HepG2 (cell line): ENCODE measurements around the gene DCLRE1B. TPM values are rescaled to one million over a fixed set of nuclear protein-coding genes. Genes with fewer than 3 reads are reported as not detected.
A peak's percentile ranks its signal among the peaks of the same experiment; 100 is the strongest.

Source experiments
- EHMT2 ChIP-seq: fragments of 200-600 bp; sonication (generic); IDR thresholded peaks from 2 replicates; pipeline ENCODE4 v1.7.0; 2017; ENCODE audit warnings: antibody characterized with exemption, low read depth, low read length, borderline replicate concordance
- GATAD1 ChIP-seq: IDR thresholded peaks from 2 replicates; pipeline ENCODE4 v1.6.1; 2016; ENCODE audit warnings: missing genetic modification reagents, missing compliant biosample characterization
- IRX3 ChIP-seq: sonication (generic); formaldehyde crosslinking; IDR thresholded peaks from 2 replicates; pipeline ENCODE4 v1.8.1; 2023; ENCODE audit warnings: mild to moderate bottlenecking, low read depth, missing genetic modification reagents, borderline replicate concordance
- KAT7 ChIP-seq: IDR thresholded peaks from 2 replicates; pipeline ENCODE4 v1.6.1; 2018; ENCODE audit warnings: borderline replicate concordance, missing compliant biosample characterization
- NFIB ChIP-seq: sonication (generic); formaldehyde crosslinking; IDR thresholded peaks from 2 replicates; pipeline ENCODE4 v1.9.0; 2021; ENCODE audit warnings: missing genetic modification reagents, mild to moderate bottlenecking, borderline replicate concordance
- SOX6 ChIP-seq, 2 experiments: fragments of 450-650 bp in 1 of 2; sonication (generic) in 1 of 2; formaldehyde crosslinking in 1 of 2; IDR thresholded peaks; 2 replicates each; pipeline versions ENCODE4 v1.4.0 to v1.6.1; 2017 to 2020; ENCODE audit warnings: antibody characterized with exemption in 1 of 2, mild to moderate bottlenecking in 1 of 2, missing genetic modification reagents in 1 of 2
- SRSF1 ChIP-seq: fragments of 200-400 bp; formaldehyde crosslinking; optimal IDR thresholded peaks from 2 replicates; pipeline ENCODE3; 2017; ENCODE audit warnings: mild to moderate bottlenecking, low read depth, low read length, moderate library complexity
- SSRP1 ChIP-seq: IDR thresholded peaks from 2 replicates; pipeline ENCODE4 v1.6.1; 2016; ENCODE audit warnings: control low read depth
- YY1 ChIP-seq: IDR thresholded peaks from 2 replicates; pipeline ENCODE4 v1.6.1; 2011; ENCODE audit warnings: low read length, low read depth, moderate library complexity, mild to moderate bottlenecking; ENCODE audit not compliant: insufficient read depth, insufficient replicate concordance
- ZNF225 ChIP-seq: sonication (generic); formaldehyde crosslinking; IDR thresholded peaks from 2 replicates; pipeline ENCODE4 v1.4.0; 2020; ENCODE audit warnings: mild to moderate bottlenecking, missing genetic modification reagents
- ZNF235 ChIP-seq: sonication (generic); formaldehyde crosslinking; IDR thresholded peaks from 2 replicates; pipeline ENCODE4 v1.8.1; 2023; ENCODE audit warnings: mild to moderate bottlenecking, missing genetic modification reagents, borderline replicate concordance
- ZNF251 ChIP-seq: sonication (generic); formaldehyde crosslinking; IDR thresholded peaks from 2 replicates; pipeline ENCODE4 v1.9.0; 2021; ENCODE audit warnings: mild to moderate bottlenecking, missing genetic modification reagents
- ZNF713 ChIP-seq: sonication (generic); formaldehyde crosslinking; IDR thresholded peaks from 2 replicates; pipeline ENCODE4 v1.4.0; 2020; ENCODE audit warnings: mild to moderate bottlenecking, missing genetic modification reagents
- polyA plus RNA-seq, 8 experiments: library from polyadenylated mRNA; depleted of rRNA in 3 of 8; stranded (reverse) in 7 of 8; unstranded in 1 of 8; fragments of >200 nt; fragmentation: Illumina TruSeq in 4 of 8; extraction: Trizol in 4 of 8; gene quantifications; 2 replicates each; pipeline versions ENCODE4 v1.2.1 to v1.2.3, GENCODE V29; 2011 to 2016; ENCODE audit warnings: low read depth in 4 of 8, missing spikeins in 1 of 8, mixed read lengths in 1 of 8; ENCODE audit not compliant: insufficient read depth in 1 of 8
- total RNA-seq, 5 experiments: library from RNA; depleted of rRNA; stranded (reverse); fragments of >200 nt; fragmentation: Illumina TruSeq; extraction: Trizol; gene quantifications; 2 replicates each; pipeline ENCODE4 v1.2.3, GENCODE V29; 2016; ENCODE audit warnings: low read depth in 1 of 5
- TF ChIP-seq, protein P1 (sequence below), 2 experiments: fragments of 450-650 bp in 1 of 2; sonication (generic) in 1 of 2; formaldehyde crosslinking in 1 of 2; IDR thresholded peaks; 2 replicates each; pipeline versions ENCODE4 v1.6.1 to v1.8.0; 2016 to 2022; ENCODE audit warnings: antibody characterized with exemption in 1 of 2, mild to moderate bottlenecking in 1 of 2, missing genetic modification reagents in 1 of 2
- TF ChIP-seq, protein P2 (sequence below): sonication (generic); formaldehyde crosslinking; IDR thresholded peaks from 2 replicates; pipeline ENCODE4 v1.4.0; 2020; ENCODE audit warnings: missing genetic modification reagents
- TF ChIP-seq, protein P3 (sequence below): sonication (generic); formaldehyde crosslinking; IDR thresholded peaks from 2 replicates; pipeline ENCODE4 v1.4.0; 2020; ENCODE audit warnings: missing genetic modification reagents

The DCLRE1B gene
- total and polyA plus RNA-seq, 2 of the 13 experiments (the other 11 are each of a cell fraction or from before 2014, with no cell fraction given): 2.7 to 8.0 TPM

DNA sequence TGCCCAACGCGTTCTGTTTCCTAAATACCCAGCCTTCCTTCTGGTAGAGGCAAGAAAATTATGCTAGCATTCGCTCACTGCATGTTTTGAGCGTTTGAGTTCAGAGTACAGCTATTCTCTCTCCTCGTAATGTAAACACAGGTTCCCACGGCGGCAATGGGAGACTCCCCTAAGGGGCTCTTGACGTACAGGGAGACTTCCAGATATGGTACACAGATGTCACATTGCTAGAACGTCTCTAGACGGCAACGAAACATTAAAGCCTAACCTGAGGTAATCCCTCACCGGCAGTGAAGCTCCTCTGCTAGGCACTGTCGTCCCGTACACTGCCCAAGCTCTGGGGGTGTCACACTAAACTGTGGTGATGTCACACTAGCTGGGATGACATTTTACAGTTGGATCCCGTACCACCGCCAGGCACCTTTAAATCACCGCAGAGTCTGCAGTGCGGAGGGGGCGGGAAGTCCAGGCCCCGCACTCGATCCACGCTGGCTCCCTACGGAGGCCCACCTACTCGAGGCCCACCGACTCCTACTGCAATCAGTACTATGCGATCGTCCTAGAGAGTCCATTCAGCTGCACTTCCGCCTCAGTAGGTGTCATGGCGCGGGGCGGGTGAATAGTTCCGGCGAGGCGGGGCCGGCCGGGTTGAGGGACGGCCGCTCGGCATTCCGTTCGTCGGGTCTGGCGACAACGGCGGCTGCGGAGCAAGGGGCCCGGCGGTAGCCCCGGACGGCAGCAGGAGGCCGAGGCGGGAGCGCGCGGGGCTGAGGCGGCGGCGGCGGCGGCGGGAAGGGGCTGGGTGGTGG, 24.0 kb downstream of the DCLRE1B start, which contains the start of gene HIPK1 (continued):
- TF ChIP-seq, protein P1, sequence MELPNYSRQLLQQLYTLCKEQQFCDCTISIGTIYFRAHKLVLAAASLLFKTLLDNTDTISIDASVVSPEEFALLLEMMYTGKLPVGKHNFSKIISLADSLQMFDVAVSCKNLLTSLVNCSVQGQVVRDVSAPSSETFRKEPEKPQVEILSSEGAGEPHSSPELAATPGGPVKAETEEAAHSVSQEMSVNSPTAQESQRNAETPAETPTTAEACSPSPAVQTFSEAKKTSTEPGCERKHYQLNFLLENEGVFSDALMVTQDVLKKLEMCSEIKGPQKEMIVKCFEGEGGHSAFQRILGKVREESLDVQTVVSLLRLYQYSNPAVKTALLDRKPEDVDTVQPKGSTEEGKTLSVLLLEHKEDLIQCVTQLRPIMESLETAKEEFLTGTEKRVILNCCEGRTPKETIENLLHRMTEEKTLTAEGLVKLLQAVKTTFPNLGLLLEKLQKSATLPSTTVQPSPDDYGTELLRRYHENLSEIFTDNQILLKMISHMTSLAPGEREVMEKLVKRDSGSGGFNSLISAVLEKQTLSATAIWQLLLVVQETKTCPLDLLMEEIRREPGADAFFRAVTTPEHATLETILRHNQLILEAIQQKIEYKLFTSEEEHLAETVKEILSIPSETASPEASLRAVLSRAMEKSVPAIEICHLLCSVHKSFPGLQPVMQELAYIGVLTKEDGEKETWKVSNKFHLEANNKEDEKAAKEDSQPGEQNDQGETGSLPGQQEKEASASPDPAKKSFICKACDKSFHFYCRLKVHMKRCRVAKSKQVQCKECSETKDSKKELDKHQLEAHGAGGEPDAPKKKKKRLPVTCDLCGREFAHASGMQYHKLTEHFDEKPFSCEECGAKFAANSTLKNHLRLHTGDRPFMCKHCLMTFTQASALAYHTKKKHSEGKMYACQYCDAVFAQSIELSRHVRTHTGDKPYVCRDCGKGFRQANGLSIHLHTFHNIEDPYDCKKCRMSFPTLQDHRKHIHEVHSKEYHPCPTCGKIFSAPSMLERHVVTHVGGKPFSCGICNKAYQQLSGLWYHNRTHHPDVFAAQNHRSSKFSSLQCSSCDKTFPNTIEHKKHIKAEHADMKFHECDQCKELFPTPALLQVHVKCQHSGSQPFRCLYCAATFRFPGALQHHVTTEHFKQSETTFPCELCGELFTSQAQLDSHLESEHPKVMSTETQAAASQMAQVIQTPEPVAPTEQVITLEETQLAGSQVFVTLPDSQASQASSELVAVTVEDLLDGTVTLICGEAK (IDR thresholded peaks at IDR 0.05): no peak
- TF ChIP-seq, protein P1 (CRISPR knock-in tag; IDR thresholded peaks at IDR 0.05): peak; percentile 52; the same call in 1 of the 2 replicates
- TF ChIP-seq SOX6 (IDR thresholded peaks at IDR 0.05) (no peak), SOX6 (CRISPR knock-in tag; IDR thresholded peaks at IDR 0.05) (peak; percentile 73), SSRP1 (CRISPR knock-in tag) (no peak), EHMT2 (no peak), IRX3 (CRISPR knock-in tag) (no peak), NFIB (CRISPR knock-in tag) (no peak), ZNF713 (CRISPR knock-in tag) (no peak; the same call in 1 of the 2 replicates), ZNF225 (no peak), ZNF235 (CRISPR knock-in tag) (no peak), GATAD1 (CRISPR knock-in tag) (peak; percentile 85), YY1 (peak; percentile 100), SRSF1 (no peak), ZNF251 (no peak), KAT7 (CRISPR knock-in tag) (no peak)
- TF ChIP-seq, protein P2, sequence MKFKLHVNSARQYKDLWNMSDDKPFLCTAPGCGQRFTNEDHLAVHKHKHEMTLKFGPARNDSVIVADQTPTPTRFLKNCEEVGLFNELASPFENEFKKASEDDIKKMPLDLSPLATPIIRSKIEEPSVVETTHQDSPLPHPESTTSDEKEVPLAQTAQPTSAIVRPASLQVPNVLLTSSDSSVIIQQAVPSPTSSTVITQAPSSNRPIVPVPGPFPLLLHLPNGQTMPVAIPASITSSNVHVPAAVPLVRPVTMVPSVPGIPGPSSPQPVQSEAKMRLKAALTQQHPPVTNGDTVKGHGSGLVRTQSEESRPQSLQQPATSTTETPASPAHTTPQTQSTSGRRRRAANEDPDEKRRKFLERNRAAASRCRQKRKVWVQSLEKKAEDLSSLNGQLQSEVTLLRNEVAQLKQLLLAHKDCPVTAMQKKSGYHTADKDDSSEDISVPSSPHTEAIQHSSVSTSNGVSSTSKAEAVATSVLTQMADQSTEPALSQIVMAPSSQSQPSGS (CRISPR knock-in tag): peak; percentile 90
- TF ChIP-seq, protein P3, sequence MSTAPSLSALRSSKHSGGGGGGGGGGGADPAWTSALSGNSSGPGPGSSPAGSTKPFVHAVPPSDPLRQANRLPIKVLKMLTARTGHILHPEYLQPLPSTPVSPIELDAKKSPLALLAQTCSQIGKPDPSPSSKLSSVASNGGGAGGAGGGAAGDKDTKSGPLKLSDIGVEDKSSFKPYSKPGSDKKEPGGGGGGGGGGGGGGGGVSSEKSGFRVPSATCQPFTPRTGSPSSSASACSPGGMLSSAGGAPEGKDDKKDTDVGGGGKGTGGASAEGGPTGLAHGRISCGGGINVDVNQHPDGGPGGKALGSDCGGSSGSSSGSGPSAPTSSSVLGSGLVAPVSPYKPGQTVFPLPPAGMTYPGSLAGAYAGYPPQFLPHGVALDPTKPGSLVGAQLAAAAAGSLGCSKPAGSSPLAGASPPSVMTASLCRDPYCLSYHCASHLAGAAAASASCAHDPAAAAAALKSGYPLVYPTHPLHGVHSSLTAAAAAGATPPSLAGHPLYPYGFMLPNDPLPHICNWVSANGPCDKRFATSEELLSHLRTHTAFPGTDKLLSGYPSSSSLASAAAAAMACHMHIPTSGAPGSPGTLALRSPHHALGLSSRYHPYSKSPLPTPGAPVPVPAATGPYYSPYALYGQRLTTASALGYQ: peak; percentile 26; the same call in 1 of the 2 replicates
